ENCODE results near the gene TAF1B.

Gene TAF1B

DNA sequence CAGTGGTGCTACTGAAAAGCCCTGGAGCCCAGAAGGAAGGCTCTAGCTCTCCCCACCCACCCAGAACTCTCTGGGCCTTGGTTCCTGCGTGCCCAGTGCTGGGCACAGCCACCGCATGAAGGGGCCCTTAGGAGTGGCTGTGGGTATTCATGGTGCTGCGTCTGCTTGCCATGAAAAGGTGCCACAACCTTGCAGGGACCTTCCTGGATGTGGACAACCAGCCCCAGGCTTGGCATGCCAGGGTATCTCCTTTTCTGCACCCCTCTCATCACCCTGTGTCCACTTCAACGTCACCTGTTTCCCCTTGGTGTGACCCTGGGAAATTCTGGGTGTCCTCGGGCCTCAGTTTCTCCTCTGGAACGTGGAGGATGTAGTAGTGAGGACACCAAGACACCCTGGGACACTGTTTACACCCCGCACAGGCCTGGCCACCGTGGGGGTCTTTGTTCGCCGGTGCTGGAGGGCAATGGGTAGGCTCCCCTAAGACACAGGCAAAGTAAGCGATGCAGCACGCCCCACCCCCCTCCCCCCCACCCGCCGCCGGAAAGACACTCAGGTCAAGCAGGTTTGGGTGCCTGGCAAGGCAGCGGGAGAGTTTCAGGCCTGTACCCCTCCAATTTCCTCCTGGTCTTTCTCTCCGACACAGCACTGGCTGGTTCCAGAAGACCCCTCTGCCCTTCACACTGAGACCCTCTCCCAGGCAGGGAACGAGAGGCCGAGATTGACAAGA, 34.8 kb upstream of the TAF1B start:
- no peak for DNase-seq

DNA sequence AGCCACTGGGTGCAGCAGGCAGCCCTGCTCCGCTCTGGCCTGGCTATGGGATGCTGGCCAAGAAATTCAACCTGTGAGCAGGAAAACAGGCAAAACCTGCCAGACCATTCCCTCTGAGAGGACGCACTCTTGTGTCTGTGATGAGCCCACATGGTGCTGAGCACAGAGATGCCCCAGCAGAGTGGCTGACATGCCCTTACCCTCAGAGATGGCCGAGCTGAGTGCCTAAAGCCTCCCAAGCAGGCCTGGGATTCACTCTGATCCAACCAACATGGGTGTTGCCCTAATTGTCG, 34.3 kb upstream of the TAF1B start:
- DNase-seq = no peak

DNA sequence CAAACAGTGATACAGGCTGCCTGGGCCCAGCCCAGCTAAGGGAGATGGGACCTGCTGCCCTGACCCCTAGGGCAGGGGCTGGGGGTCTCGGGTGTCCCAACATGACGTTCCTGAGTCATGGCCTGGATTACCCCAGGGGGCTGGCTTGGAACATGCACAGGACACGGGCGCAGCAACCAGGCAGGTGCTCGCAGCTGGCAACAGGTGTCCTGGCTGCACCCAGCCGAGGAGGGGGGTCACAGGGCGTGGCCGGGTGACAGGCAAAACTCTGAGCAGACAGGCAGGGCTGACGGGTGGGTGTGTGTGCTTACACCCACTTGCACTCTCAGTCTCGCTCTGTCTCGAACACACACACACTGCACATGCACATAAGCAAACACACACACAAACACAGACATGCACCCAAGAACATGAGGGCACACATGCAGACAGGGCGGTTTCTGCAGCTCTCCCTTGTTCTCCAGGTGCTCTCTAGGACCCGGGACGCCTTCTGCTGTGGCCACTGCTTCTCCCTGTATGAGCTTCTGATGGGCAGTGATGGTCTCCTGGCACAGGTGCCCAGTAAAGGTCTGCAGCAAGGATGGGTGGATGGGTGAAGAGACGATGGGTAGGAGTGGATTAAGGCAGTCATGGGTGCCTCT, 33.7 kb upstream of the TAF1B start:
- DNase-seq = no peak

DNA sequence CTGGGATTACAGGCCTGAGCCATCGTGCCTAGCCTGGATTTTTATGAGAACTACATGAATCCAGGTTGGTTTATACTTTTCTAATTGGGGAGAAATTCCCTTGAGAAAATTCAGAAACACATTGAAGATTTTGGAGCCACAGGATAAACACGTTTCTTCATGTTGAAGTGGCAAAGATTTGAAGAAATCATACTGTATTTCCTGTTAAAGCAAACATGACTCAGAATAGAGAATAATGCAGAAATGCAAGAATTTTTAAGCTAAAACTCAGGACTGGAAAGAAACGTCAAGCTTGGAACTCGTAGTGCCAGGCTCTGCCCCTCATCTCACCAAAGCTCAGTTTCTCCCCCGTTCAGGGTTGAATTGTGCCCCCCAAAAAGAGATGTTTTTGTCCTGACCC, 32.1 kb upstream of the TAF1B start:
- no peak for DNase-seq

DNA sequence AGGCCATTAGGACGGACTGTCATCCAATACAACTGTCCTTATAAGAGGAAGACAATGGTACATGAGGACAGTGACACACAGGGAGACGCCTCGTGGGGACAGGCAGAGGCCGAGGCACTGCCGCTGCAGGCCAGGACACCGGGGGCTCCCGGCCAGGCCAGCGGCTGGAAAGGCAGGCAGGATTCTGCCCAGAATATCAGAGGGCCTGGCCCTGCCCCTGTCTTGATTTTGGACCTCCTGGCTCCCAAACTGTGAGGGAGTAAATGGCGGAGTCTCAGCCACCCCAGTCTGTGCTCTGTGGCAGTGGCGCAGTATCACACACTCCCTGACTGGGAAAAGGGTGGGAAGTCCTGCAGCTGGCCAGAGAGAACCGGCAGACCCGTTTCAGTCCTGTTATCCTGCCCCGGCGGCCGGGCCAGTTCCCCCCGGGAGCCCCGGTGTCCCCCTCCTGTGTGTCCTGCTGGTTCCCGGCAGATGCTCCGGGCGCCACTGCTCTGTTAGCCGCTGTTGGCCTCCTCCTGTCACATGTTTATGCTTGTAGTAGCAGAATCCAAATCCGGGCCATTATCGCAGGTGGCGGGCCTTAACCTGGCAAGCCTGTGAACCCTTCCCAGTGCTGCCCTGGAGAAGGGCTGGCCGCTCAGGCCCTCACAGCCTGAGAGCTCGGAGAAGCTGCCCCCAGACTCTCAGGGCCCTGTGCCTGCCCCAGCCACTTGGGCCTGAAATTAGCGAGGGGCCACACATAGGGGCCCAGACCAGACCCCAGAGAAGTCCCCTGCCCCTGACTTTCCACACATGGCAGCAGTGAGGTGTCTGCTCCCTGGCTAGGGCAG, 31.4 kb upstream of the TAF1B start:
- DNase-seq = peak in 1 of 2 donors; percentile 10

DNA sequence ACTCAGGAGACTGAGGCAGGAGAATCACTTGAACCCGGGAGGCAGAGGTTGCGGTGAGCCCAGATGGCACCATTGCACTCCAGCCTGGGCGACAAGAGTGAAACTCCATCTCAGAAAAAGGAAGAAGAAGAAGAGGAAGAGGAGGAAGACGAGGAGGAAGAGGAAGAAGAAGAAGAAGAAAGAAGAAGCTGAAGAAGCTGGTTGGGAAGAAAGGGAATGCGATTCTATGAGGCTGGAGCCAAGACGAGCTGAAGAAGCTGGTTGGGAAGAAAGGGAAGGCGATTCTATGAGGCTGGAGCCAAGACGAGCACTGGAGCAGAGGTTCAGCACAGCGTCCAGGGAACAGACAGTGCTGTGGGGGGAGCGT, 30.3 kb upstream of the TAF1B start:
- peak in 1 of 2 donors; percentile 8 for DNase-seq

DNA sequence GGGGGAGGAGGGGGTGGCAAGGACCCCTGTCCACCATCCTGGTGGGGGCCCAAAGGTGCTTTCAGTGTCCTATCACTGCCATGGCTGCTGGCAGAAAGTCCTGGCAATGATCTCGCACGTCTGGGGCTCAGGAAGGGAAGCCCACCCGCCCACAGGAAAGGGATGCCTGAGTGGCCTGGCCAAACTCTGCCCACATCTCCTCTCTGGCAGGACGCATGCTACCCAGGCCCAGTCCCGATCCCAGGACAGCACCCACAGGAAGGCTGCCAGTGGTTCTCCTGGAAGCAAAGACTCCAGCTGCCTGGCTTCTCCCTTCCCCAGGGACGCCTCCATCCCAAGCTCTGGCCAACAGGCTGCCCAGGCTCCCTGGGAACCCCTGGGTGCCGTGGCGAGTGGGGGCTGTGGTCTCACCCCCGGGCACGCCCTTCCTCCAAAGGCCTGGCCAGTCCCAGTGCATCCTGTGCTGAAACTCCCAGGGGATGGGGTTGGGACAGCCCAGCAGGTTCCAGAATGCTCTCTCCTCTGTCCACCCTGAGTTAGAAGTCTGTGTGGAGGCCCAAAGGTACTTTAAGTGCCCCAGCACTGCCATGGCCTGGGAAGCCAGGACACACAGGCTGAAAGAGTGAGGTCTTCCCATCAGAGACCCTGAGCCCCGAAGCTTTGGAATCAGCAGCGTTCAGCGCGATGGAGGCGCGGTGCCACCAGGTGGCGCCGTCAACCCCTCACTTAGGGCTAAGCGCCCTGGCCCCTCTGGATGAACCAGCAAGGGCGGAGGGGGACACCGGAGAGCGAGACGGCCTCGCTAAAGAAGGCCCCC, 29.8 kb upstream of the TAF1B start:
- DNase-seq = peak; percentile 53 to 57

DNA sequence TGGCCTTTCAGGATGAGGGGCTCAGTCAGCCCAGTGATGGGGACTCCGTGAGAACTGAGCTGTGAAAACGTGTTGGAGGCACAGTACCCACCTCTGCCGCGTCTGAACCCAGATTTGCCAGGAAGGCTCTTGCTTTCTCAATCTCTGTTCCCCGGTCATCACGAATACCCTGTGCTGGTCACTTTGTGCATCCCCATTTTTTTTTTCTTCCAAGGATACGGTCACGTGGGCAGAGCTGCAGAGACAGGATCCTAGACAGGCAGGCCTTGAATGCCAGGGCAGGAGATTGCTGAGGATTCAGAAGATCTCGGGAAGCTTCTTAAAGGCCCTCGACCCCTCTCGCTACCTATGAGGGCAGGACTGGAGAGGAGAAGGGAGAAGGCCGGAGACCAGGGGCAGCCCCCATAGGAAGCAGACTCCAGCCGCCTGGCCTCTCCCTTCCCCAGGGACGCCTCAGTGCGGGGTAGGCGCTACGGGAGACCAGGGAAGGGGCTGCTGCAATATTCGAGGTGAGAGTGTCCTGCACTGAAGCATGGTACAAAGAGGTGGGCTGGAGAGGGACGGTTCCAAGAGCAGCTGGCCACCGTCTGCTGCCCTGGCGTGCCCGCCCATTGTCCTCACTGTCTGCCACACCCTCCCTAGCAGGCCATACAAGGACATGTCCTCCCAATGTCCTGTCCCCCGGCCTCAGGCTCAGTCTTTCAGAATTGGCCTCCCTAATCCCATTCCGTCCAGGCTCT, 29.0 kb upstream of the TAF1B start:
- no peak for DNase-seq

DNA sequence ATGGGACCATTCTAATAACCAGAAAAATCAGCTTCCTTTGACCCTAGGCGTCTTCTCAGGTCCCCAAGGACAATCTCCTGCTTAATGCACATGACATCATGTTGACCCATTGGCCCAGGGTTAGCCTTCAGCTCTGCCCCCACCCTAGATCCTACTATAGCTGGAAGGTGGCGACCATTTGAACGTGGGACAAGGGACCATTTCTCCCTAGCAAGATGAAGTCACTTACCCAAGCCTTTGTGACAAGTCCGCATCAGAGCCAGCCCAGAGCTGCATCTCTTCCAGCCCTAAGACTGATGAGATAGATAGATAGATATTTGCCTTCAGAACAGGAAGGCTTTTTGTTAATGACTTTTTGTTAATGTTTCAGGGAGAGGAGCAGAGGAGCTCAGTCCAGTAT, 28.2 kb upstream of the TAF1B start:
- no peak for DNase-seq

DNA sequence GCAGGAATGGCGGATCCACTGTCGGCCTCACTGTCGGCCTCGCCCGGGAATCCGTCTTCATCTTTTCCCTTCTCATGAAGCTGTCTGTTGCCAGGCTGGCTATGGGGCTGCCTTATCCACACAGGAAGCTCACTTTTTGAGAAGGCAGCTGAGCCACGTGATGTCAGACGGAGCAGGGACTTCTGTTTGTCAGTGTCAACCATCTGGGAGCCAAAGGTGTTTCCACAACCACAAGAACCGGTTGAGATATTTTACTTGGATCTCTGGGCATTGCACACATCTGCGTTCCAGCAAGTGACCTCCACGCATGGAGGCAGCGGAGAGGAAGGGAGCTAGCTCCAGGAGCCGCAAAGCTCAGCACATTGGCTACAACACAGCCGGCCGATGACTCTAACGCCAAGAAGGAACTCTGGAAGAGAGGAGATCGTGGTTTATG, 27.4 kb upstream of the TAF1B start:
- DNase-seq = peak in 1 of 2 donors; percentile 26

DNA sequence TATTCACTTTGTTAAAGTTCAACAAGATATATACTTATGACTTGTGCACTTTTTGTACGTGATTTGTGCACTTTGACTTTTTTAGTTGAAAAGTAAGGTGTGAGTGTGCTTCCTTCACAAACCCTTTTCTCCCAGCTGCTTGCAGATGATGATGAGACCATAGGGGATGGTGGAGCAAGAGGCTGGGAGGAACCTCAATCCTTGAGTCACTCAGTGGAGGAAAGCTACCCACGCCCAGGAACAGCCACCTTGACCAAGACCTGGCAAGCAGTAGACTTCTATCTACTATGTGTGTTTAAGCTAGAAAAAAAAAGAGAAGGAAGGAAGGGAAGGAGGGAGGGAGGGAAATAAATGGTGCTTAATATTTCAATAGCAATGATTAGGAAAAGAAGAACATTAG, 25.2 kb upstream of the TAF1B start:
- peak in 1 of 2 donors; percentile 9 for DNase-seq

DNA sequence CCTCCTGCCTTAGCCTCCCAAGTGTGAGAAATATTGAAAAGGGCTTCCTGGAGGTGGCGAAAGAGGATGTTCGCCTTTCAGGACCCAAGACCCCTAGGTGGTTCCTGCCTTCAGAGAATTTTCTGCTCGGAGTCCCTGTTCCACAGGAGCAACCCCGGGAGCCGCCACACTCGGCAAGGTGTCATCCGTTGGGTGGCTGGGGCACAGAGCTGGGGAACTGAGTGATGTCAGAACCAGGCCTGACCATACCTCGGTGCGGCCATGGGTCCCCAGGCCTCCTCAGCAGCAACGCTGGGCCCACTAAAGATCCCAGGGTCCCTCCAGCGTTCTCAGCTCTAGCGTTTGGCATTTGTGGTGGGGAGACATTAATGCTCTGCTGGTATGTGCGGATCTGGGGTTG, 23.7 kb upstream of the TAF1B start:
- DNase-seq = no peak

DNA sequence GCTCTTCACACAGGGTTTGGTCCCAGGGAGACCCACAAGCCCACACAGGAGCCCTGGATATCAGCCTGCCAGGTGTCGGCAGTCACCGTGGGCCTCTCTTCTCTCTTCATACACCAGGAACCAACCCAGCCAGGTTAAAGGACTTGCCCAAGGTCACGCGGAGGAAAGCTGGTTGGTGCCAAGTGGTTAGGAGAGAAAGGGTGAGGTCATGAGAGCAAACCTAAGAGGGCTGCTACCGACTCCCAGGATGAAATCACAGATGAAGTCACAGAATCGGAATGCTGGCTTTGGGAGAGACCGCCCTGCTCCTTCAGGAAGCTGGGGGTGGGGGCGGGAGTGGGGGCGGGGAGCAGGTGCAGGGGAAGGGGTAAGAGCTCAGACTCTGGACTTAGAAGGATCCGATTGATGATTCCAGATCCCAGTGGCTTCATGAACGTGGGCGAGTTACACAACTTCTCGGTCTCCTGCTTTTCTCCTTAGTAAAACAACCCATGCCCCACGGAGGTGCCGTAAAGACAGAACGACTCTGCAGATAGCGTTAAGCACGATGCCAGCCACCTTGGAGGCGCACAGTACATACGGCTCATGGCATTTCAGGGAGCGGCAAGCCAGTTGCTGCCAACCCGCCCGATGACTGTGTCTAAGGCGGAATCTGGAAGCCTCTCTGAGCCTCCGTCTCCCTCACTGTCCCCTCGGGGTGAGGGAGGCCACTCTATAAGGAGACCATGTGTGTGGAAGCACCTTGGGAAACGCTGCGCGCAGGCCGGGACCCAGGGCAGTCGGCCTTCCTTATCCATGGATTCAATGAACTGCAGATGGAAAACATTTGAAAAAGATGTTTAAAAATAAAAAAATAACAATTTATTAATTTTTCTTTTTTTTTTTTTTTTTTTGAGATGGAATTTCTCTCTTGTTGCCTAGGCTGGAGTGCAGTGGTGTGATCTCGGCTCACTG, 23.0 kb upstream of the TAF1B start:
- DNase-seq = no peak

DNA sequence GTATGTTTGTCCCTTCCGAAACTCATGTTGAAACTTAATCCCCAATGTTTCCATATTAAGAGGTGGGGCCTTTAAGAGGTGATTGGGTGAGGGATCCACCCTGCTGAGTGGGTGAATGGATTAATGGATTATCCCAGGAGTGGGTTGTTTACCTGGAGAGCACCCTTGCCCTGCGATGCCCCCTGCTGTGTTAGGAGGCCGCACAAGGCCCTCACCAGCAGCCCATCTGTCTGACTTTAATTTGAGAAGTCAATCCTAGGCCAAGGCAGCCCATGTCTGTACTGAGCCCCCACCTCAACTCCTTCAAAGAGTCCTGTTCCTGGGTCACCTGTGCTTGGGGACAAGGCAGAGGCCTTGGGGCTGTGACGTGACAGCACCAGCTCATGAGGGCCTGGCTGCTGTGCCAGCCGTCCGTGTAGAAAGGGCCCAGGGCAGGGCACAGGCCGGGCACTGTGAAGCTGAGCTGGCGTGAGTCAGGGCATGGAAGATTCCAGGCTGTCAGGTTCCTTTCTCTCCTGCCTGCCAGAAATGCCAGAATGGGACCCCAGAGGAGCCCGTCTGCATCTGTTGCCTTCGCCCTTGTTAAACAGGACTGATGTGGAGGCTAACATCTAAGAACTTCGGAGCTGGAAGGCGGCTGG, 21.3 kb upstream of the TAF1B start:
- DNase-seq = no peak

DNA sequence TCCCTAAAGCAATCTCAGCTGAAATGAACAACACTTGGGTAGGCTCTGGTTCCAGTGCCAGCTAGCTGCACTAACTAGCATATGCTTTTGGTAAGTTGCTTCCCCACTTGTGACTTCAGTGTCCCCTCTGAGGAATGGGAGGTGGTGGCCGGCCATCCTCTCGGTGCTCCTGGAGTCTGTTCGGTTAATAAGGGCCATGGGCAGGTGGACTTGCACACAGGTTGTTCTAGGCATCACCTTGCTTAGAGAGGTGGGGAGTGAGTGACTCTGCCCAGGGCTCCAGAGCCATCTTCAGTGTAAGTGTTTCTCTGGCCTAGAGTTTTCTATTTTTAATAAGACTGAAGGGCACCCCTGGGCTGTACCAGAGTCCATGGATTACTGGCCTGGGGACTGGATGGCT, 18.8 kb upstream of the TAF1B start:
- DNase-seq = no peak

DNA sequence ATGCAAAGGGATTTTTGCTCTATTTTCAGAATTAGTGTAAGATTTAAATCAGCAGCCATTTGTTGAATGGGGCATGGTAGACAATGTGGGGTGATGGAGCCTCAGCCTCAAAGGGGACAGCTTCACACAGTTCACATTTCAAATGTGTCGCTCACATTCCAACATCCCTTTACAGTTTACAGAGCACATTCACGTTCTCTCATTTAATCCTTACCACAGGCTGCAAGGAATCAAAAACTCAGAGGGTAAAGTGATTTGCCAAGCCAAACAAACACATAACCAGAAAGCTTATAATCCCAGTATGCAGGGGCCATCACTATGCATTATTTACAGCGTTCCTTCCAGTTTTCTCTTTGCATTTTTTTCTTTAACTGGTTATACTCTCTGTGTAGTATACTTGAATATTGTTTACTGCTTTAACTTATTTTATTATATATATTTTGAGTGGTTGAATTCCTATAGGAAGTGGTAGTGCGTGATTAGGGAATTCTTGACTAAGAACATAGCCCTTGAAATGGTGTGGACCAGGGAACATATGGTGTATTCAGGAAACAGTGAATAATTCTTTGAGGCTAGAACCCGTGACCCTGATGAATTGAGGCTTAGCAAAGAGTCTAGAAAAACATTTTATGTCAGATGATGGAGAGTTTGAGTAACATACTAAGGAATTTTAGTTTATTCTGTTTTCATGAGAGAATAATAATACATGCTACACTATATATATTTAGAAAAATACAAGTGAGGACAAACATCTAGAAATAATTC, 18.1 kb upstream of the TAF1B start:
- no peak for DNase-seq

DNA sequence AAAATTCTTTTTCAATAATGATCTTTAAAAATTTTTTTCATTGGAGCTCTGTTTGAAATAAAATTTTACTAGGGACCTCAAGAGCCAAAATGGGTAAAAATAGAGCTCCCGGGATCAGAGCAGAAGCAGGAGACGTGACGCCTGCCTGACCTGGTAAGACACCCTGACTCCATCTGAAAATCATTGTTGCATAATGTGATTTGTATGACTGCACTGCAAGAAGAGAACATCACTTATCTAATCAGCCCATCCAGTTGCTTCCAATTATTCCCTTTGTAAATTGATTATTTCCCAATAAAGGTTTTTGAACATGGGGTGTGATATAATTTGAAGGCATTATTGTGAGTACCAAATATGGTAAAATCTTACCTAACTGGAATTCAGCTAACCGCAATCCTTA, 17.1 kb upstream of the TAF1B start:
- no peak for DNase-seq

DNA sequence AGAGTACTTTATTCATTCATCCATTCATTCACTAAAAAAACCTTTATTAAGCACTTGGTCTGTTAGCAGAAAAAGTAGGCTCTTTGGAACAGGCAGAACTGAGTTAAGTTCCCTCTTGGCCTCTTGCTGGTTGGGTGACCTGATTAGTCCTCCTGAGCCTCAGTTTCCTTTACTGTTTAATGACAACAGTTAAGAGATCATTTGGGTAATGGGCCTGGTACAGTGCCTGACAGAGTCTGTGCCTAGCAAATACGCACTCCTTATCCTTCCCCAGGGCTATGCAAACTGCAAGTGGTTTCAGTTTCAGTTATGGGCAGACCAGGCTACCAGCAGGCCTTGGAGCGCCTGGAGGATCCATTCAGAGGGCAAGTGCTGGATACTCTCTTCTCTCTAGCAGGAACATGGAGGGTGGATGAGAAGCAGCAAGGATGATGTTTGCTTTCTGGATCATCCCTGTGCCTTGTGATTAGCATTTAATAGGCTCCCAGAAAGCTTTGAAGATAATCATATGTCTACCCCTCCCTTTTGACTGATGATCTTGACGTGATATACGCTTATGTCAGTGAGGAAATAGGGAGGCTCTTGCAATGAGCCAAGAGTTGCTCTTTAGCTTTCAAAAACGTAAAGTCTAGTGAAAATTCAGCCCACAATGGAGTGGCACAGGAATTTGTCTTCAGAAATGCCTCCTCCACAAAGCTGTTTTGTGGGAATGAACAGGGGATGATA, 12.4 kb upstream of the TAF1B start:
- DNase-seq = no peak

DNA sequence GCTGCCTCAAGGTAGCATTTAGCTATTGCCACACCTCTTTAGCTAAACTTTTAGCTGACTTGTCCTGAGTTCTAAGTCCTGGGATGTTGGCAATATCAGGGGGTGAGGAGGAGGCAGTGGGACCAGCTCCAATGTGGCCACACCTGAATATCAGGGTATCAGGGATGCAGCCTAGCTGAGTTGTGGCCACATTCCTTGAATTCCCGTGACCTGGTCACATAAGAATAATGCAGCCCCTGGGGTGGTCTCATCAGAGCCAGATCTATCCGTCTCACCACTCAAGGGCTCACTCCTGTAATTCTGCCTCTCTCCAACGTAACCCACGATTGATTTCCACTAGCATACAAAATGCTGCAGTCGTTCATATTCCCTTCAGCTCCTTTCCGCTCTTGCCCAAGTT, 11.6 kb upstream of the TAF1B start:
- DNase-seq = no peak

Data from inflammatory macrophage (primary cell).